GM18505 (cell line): ENCODE measurements around the gene FAM193A.
"Not testable (repeated sequence)": the region's sequence is repeated elsewhere in the genome, so short reads cannot be mapped to it uniquely, and the experiment has no call there.

Source experiments
- ATAC-seq: cut with Tn5 transposase; IDR thresholded peaks from one replicate; pipeline ENCODE4 v1.9.1; 2021; ENCODE audit not compliant: unreplicated experiment
- POLR2A ChIP-seq: IDR thresholded peaks from 4 replicates; pipeline ENCODE4 v1.6.1; 2011; ENCODE audit warnings: borderline replicate concordance; ENCODE audit not compliant: insufficient read depth, insufficient read length; ENCODE audit errors: extremely low read depth

FAM193A gene

DNA sequence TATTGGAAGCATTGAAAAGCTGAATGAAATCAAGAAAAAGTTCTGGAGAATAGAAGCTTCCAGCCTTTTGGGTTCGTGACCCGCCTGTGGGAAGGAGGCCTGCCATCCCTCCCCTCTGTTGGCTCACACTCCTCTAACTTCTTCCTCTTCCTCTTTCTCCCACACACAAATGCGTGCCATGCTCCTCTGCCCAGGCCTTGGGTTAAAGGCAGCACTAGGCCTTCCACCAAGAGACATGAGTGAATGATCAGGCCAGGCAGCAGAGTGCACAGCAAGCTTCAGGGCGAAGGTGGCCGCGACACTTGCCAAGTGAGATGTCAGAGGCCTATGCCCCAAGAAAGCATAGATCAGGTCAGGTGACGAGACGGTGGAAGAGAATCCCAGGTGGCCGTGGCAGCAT lies 38.4 kb downstream of the FAM193A start:
- TF ChIP-seq POLR2A, result no peak
- no peak for ATAC-seq

DNA sequence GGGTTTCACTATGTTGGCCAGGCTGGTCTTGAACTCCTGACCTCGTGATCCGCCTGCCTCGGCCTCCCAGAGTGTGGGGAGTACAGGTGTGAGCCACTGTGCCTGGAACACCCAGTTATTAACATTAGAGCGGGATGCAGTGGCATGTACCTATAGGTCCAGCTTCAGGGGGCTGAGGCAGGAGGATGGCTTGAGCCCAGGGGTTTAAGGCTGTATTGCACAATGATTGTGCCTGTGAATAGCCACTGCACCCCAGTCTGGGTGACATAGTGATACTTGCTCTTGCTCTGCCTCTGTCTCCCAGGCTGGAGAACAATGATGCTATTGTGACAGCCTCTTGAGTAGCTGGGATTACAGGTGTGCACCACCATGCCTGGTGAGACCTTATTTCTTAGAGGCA lies 39.8 kb downstream of the FAM193A start:
- no peak for ATAC-seq
- TF ChIP-seq POLR2A, result no peak

DNA sequence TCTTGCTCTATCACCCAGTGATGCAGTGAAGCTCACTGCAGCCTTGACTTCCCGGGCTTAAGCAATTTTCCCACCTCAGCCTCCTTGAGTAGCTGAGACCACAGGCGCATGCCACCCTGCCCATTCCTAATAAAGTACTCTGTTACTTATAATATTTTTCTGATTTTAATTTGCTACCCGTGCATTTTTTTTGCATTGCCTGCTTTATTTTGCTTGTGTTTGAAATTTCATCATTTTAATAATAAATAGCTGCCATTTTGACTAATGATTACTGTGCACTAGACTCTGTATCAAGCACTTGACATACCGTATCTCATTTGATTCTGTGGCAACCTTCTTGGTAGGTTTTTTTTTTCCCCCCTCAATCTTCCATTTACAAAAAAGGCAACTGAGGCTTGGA lies 41.7 kb downstream of the FAM193A start:
- ATAC-seq, result no peak
- TF ChIP-seq POLR2A, result no peak

DNA sequence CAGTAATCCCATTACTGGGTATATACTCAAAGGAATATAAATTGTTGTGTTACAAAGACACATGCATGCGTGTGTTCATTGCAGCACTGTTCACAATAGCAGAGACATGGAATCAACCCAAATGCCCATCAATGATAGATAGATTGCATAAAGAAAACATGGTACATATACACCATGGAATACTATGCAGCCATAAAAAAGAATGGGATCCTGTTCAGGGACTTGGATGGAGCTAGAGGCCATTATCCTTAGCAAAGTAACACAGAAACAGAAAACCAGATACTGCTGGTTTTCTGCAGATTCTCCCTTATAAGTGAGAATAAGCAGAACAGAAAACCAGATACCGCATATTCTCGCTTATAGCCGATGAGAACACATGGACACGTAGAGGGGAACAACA lies 43.5 kb downstream of the FAM193A start:
- ATAC-seq, result no peak
- TF ChIP-seq POLR2A, result no peak

DNA sequence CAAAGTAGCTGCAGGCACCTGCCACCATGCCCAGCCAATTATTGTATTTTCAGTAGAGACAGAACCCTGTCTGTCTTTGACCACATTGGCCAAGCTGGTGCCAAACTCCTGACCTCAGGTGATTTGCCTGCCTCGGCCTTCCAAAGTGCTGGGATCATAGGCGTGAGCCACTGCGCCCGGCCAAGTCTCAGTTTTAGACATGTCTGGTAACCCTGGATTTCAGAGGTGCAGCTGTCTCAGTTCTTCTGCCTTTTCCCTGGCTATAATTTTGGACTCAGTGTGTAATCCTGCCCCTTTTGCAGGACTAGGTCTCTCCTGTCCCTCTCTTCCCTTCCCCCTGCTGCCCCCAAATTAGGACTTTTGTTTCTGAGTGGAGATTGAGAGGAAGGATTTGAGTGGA lies 46.6 kb downstream of the FAM193A start:
- no peak for TF ChIP-seq POLR2A
- ATAC-seq, result no peak

DNA sequence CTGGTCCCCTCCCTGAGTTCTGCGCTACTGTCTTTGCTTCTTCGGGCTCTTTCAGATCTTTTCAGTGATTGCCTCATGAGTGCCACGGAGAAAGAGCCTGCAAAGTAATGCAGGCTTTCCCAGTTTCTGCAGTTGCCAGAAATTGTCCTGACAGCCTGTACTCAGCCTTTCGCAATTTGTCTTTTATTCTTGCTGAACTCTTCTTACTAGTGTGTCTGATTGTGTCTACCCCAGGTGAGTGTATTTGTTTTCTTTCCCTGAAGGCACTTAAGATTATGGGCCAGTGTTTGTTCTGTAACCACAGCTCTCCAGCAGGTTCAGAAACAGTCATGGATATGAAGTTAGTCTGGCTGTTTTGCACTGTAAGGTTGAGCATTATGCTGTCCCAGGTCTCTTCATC lies 47.1 kb downstream of the FAM193A start:
- no peak for TF ChIP-seq POLR2A
- no peak for ATAC-seq

DNA sequence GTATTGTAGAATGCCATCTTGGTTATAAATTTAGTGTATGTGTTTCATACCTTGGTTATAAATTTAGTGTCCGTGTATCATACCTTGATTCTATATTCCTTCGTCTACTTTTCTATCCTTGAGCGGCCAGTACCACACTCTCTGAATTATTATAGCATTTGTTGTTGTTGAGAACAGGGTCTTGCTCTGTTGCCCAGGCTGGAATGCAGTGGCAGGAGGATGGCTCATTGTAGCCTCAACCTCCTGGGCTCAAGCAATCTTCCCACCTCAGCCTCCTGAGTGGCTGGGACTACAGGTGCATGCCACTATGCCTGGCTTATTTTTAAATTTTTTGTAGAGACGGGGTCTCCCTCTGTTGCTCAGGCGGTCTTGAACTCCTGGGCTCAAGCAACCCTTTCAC lies 50.1 kb downstream of the FAM193A start:
- TF ChIP-seq POLR2A, result no peak
- no peak for ATAC-seq

DNA sequence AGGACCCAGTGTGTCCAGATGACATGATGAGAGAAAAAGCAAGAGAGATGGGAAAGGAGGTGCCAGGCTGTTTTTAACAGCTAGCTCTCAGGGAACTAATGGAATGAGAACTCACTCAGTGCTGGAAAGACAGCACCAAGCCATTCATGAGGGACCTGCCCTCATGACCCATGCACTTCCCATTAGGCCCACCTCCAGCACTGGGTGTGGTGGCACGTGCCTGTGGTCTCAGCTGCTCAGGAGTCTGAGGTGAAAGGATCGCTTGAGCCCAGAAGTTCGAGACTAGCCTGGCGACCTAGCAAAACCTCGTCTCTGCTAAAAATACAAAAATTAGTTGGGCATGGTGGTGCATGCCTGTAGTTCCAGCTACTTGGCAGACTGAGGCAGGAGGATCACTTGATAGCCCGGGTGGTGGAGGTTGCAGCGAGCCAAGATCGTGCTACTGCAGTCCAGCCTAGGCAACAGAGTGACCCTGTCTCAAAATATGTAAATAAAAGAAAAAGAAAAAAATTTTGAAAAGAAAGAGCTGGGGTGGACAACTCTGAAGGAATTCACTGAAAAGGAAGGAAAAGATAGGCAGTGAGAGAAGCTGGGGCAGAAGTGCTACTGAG lies 50.9 kb downstream of the FAM193A start:
- no peak for ATAC-seq
- TF ChIP-seq POLR2A, result no peak

DNA sequence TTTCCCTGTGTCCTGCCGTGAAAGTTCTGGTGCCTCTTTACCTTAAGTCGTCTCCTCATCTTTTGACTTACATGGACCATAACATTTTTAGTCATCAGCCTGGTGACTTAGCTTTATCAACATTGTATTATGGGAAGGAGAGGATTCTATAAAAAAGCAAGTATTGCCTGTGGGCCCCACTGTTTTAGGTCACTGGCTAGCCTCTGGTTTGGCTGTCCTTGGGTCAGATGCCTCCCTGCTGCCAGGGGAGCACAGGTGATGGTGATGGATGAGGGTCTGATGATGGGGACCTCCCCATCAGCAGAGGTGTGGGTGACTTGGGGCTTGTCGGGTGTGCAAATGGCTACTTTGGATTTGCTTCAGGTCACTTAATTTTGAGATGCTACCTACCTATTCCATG lies 51.8 kb downstream of the FAM193A start:
- no peak for TF ChIP-seq POLR2A
- no peak for ATAC-seq

DNA sequence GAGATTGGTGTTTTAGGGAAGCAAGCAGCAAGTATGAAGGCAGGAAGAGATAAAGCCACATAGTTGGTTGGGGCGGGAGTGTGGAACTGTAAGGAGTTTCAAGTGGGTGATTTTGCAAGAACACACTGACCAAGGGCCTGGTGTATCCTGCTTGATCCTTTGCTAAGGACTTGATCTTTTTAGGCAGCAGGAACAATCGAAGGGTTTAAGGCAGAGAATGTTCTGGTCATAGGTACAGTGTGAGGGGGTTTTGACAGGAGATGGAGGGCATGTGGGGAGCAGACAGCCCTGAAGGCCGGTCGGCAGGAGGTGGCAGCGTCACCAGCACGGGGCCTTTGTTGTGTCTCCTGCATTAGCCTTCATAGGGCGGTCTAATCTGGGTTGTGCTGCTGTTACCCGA lies 54.7 kb downstream of the FAM193A start:
- TF ChIP-seq POLR2A, result no peak
- ATAC-seq, result no peak

DNA sequence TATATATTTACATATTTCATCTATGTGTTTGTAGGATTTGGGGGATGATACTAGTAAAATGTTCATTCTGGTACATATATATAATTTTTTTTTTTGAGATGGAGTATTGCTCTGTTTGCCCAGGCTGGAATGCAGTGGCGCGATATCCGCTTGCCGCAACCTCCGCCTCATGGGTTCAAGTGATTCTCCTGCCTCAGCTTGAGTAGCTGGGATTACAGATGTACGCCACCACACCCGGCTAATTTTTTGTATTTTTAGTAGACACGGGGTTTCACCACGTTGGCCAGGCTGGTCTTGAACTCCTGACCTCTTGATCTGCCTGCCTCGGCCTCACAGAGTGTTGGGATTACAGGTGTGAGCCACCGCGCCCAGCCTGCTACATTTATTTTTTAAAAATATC lies 55.6 kb downstream of the FAM193A start:
- ATAC-seq, result not testable (repeated sequence)

DNA sequence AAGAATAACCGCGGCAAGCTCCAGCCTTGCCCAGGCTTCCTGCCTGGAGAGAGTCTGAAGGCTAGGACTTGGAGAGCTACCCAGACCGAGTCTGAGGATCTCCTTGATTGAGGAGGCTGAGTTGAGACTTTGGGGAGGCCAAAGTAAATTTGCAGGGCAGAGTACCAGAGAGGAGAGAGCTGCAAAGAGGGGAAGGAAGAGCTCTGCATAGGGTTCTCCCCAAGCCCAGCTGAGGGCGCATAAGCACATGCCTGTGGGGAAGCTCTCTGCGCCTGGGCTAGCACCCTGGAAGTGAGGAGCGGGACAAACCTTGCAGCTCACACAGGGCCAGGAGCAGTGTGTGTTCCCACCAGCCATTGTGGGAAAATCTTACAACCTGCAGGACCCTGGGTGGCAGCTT lies 56.1 kb downstream of the FAM193A start:
- no peak for TF ChIP-seq POLR2A
- ATAC-seq, result no peak

DNA sequence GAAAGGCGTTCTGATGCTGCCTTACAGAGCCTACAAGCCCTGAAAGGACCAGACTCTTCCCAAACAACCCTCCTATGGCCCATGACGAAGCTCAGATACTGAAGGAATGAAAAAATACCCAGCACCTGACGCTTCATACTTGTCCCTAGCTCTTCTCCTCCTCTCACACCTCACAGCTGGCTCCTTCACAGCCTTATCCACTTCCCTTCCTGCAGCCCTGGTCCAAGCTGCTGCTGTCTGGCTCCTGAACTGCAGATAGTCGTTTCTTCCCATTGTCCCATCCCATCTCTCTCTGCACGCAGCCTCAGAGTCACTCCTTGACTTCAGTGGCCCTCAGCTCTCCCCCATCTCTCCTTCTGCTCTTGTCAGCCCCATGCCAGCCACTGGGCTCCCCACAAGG lies 56.6 kb downstream of the FAM193A start:
- TF ChIP-seq POLR2A, result no peak
- ATAC-seq, result no peak

DNA sequence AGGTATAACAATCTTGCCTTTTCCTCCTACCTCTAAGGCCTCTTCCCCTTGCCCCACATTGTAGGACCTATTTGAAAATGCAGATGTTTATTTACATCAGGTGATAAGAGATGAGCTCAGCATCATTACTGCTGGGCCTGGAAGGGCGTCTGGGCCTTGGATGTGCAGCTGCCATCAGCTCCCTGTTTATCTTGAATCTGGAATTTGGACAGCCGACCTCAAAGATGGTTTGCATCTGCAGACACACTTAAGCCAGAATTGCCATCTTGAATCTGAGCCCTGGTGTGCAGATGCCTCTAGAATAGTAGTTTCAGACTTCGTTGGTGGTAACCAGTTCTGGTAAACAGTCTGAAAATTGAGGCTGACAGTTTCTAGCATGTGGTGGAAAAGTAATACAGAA lies 59.0 kb downstream of the FAM193A start:
- no peak for ATAC-seq
- no peak for TF ChIP-seq POLR2A

DNA sequence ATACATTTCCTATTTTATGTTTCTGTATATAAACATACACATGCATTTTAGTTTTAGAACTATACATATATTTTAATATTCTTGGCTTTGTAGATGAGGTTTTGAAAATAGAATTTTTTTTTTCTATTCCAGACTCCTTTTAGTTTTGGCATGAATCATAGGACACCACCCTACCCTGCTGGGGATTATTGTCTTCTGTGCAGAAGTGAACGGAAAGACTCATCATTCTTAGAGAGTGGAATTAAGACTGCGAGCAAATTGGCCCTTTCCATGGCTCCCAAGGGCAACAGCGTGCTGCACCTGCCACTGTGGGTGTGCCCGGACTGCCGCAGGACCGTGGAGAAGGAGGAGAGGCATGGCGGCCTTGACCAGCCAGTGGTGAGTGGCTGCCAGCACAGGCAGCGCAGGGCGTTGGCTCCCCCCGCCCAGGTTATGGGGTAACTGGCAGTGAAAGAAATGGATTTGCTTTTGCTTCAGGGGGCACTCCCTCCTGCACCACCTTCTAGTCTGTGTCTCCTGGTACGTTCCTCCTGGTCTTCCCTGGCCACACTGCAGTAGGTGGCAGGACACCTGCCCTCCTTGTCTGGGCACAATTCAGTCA lies 59.6 kb downstream of the FAM193A start:
- ATAC-seq, result no peak
- TF ChIP-seq POLR2A, result no peak
